GM21576 (cell line): ENCODE measurements around the gene MIPOL1.
"Not testable (repeated sequence)": the region's sequence is repeated elsewhere in the genome, so short reads cannot be mapped to it uniquely, and the experiment has no call there.

ENCODE experiments used
- ATAC-seq: cut with Tn5 transposase; IDR thresholded peaks from one replicate; pipeline ENCODE4 v1.9.1; 2021; ENCODE audit warnings: mild to moderate bottlenecking, moderate library complexity; ENCODE audit not compliant: unreplicated experiment

The MIPOL1 gene

GRCh38 chr14:37515771-37516170 is 318.0 kb downstream of the MIPOL1 start:
- ATAC-seq: no peak

- no peak for ATAC-seq
Measured at GRCh38 chr14:37526994-37527393, 329.3 kb downstream of the MIPOL1 start.

GRCh38 chr14:37539992-37540391 is 342.3 kb downstream of the MIPOL1 start:
- ATAC-seq: no peak

- no peak for ATAC-seq
Measured at GRCh38 chr14:37544407-37544806, 346.7 kb downstream of the MIPOL1 start.

- no peak for ATAC-seq
Measured at GRCh38 chr14:37545174-37545573, 347.4 kb downstream of the MIPOL1 start.

- ATAC-seq: no peak
Measured at GRCh38 chr14:37546621-37547447, 349.1 kb downstream of the MIPOL1 start.

GRCh38 chr14:37550511-37550910 is 352.8 kb downstream of the MIPOL1 start:
- no peak for ATAC-seq

- ATAC-seq: no peak
Measured at GRCh38 chr14:37551119-37551518, 353.4 kb downstream of the MIPOL1 start.

- no peak for ATAC-seq
Measured at GRCh38 chr14:37553935-37554550, 356.3 kb downstream of the MIPOL1 start.

GRCh38 chr14:37555596-37555995 is 357.9 kb downstream of the MIPOL1 start:
- ATAC-seq: not testable (repeated sequence)

- ATAC-seq: no peak
Measured at GRCh38 chr14:37558740-37559139, 361.0 kb downstream of the MIPOL1 start.

GRCh38 chr14:37559386-37559785 is 361.6 kb downstream of the MIPOL1 start:
- ATAC-seq: no peak

- ATAC-seq: no peak
Measured at GRCh38 chr14:37563189-37563588, 365.5 kb downstream of the MIPOL1 start.

GRCh38 chr14:37565550-37565949 is 367.8 kb downstream of the MIPOL1 start:
- ATAC-seq: no peak

- no peak for ATAC-seq
Measured at GRCh38 chr14:37566811-37567371, 369.2 kb downstream of the MIPOL1 start.

GRCh38 chr14:37569729-37570128 is 372.0 kb downstream of the MIPOL1 start:
- no peak for ATAC-seq

- ATAC-seq: no peak
Measured at GRCh38 chr14:37571391-37571790, 373.7 kb downstream of the MIPOL1 start.

- no peak for ATAC-seq
Measured at GRCh38 chr14:37573356-37573755, 375.6 kb downstream of the MIPOL1 start.

GRCh38 chr14:37579274-37579673 is 381.5 kb downstream of the MIPOL1 start:
- ATAC-seq: no peak

- no peak for ATAC-seq
Measured at GRCh38 chr14:37580146-37580545, 382.4 kb downstream of the MIPOL1 start.

GRCh38 chr14:37583358-37584210 is 385.8 kb downstream of the MIPOL1 start:
- no peak for ATAC-seq
